D721Med (cell line): ENCODE results near the gene PRR33.

ENCODE experiments used
- DNase-seq: peaks from one replicate; pipeline ENCODE4 v3.0.0; 2011; ENCODE audit warnings: low spot score; ENCODE audit not compliant: insufficient read length
- FAIRE-seq: peaks from 2 replicates; lab custom pipeline; 2011; peaks lifted over from hg19 to GRCh38; lab: Jason Lieb, UNC
- TF ChIP-seq, protein P1 (sequence below): IDR thresholded peaks from 2 replicates; pipeline ENCODE4 v1.5.1; 2012; ENCODE audit warnings: mild to moderate bottlenecking, control low read depth; ENCODE audit not compliant: insufficient read depth; ENCODE audit errors: missing control alignments

PRR33 gene

DNA sequence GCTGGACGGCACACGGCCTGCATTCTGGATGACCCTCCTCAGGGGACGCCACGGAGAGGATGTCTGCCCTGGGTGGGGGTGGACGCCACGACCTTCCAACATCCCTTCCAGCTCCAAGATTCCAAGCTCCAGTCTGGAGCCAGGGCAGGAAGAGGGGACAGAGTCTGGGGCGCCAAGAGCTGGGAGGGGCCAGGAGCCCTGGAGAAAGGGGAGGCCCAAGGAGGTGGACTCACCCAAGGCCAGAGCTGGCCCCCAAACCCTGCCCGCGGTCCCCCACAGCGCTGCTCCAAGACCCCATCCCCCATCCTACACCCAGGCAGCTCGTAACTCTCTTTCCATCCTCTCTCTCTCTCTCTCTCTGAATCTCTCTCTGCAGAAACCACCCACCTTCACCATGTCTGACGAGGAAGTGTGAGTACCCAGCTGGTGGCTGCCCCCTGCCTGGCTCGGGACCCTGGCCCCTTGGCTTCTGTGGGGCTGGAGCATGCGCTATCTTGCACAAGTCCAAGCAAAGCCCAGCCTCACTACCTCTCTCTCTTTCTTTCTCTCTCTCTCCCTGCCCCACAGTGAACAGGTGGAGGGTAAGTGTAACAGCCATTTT, 30.9 kb upstream of the PRR33 start:
- DNase-seq (no peak), FAIRE-seq (no peak)
- TF ChIP-seq, protein P1, sequence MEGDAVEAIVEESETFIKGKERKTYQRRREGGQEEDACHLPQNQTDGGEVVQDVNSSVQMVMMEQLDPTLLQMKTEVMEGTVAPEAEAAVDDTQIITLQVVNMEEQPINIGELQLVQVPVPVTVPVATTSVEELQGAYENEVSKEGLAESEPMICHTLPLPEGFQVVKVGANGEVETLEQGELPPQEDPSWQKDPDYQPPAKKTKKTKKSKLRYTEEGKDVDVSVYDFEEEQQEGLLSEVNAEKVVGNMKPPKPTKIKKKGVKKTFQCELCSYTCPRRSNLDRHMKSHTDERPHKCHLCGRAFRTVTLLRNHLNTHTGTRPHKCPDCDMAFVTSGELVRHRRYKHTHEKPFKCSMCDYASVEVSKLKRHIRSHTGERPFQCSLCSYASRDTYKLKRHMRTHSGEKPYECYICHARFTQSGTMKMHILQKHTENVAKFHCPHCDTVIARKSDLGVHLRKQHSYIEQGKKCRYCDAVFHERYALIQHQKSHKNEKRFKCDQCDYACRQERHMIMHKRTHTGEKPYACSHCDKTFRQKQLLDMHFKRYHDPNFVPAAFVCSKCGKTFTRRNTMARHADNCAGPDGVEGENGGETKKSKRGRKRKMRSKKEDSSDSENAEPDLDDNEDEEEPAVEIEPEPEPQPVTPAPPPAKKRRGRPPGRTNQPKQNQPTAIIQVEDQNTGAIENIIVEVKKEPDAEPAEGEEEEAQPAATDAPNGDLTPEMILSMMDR, result no peak

GRCh38 chr11:1921574-1922141, 30.0 kb upstream of the PRR33 start:
- TF ChIP-seq, protein P1, result no peak
- no peak for FAIRE-seq
- no peak for DNase-seq

DNA sequence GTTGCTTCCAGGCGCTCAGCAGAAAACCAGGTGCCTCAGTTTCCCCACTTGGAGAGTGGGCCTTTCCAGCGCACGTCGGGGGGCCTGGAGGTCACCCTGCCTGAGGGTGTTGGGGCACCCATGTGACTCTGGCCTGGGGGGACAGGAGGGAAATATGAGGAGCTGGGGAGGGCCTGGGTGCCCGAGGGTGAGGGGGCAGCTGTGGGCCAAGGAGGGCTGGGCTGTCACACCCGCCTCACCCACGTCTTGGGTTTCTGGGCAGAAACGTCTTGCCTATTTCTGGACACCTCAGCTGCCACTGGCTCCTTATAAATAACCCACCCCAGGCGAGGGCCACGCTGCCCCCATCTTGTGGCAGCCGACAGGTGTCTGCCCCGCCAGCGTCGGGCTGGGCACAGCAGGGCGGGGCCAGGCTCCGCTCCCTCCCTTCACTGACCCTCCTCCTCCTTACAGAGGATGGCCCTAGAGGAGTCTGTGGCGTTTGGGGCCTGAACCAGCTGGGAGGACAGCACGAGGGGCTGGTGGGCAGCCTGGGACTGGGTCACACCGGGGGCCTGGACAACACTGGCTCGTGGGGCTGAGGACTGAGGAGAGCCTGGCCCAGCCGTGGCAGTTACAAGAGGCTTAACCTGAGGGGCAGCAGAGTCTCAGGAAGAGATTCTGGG, 29.3 kb upstream of the PRR33 start:
- DNase-seq (no peak), FAIRE-seq (no peak)
- TF ChIP-seq, protein P1, result no peak

GRCh38 chr11:1920128-1920908, 28.6 kb upstream of the PRR33 start:
- TF ChIP-seq, protein P1, result no peak
- FAIRE-seq (no peak), DNase-seq (no peak)

GRCh38 chr11:1919391-1920127, 27.9 kb upstream of the PRR33 start, which contains the start of gene TNNT3:
Gene TNNT3, plus strand, starts transcription at chr11:1919703. Its CDS starts 3,172 bp downstream, at chr11:1922875.
- FAIRE-seq, result no peak
- TF ChIP-seq, protein P1, result no peak
- DNase-seq, result no peak

GRCh38 chr11:1918436-1919315, 27.0 kb upstream of the PRR33 start:
- FAIRE-seq, result no peak
- TF ChIP-seq, protein P1, result no peak
- DNase-seq, result no peak
